ENCODE results near the gene TLN1. TPM values are rescaled to one million over a fixed set of nuclear protein-coding genes. Genes with fewer than 3 reads are reported as not detected.

The TLN1 gene
- total and polyA plus RNA-seq, 10 of the 15 experiments (the other 5 are each of a cell fraction or from before 2014, with no cell fraction given), result 11.6 to 305 (median 71.9) TPM

- TF ChIP-seq RELB (IDR thresholded peaks at IDR 0.05; ENCODE audit: low read depth) (no peak), ETV6 (conservative IDR thresholded peaks at IDR 0.05 in 1 of 2, IDR thresholded peaks at IDR 0.05 in 1 of 2; ENCODE audit: borderline replicate concordance in 1 of 2, low read depth in 1 of 2) (no peak), ZBTB40 (IDR thresholded peaks at IDR 0.05; ENCODE audit: borderline replicate concordance) (no peak), CHD2 (IDR thresholded peaks at IDR 0.05; ENCODE audit: borderline replicate concordance, low read depth, low read length) (peak; percentile 75; the same call in 1 of the 2 replicates), SMAD1 (IDR thresholded peaks at IDR 0.05; ENCODE audit: low read depth, partially characterized antibody) (no peak), YY1 (IDR thresholded peaks at IDR 0.05; ENCODE audit: low read depth, low read length) (no peak), NRF1 (conservative IDR thresholded peaks at IDR 0.05; ENCODE audit: low read depth, low read length) (no peak)
These were observed 3.7 kb downstream of the TLN1 start (continued) for GRCh38 chr9:35728041-35728971.
